Measurements from ENCODE around the gene HPCAL1. TPM values are rescaled to one million over a fixed set of nuclear protein-coding genes. Genes with fewer than 3 reads are reported as not detected.
"Not testable (repeated sequence)": the region's sequence is repeated elsewhere in the genome, so short reads cannot be mapped to it uniquely, and the experiment has no call there.

The HPCAL1 gene
- total RNA-seq, 2 experiments from 2014 or later, result 9.2 to 9.7 TPM

GRCh38 chr2:10296142-10296541, 6.6 kb upstream of the HPCAL1 start:
- Histone ChIP-seq H3K36me3 (ENCODE audit: insufficient read depth, low read length) (no peaks in the 10 kb centered on the region), H3K4me1 (ENCODE audit: insufficient read depth, low read length, poor library complexity, severe bottlenecking) (no peaks in the 10 kb centered on the region), H3K27ac (ENCODE audit: low read depth, low read length, poor library complexity, severe bottlenecking) (no peak overlapping the region), H2AFZ (ENCODE audit: low read length) (no peak overlapping the region), H3K4me2 (ENCODE audit: low read length) (no peak overlapping the region), H3K79me2 (ENCODE audit: insufficient read depth, low read depth, low read length) (no peaks in the 10 kb centered on the region), H3K4me3 (ENCODE audit: low read depth, low read length, poor library complexity, severe bottlenecking) (no peak overlapping the region), H3K9me3 (ENCODE audit: low read length) (peaks cover 12% of the 10 kb centered on the region; the same call in 1 of the 2 replicates), H3K9me2 (ENCODE audit: insufficient read depth, low read length) (no peaks in the 10 kb centered on the region), H4K20me1 (ENCODE audit: insufficient read depth, low read length) (no peaks in the 10 kb centered on the region)
- ChIA-PET CTCF (ENCODE audit: unreplicated experiment) (interaction anchor here (0.8 kb wide), 1 partner anchor 114 kb away, joined by 3 read pairs; no protein-coding TSS in a partner anchor), POLR2A (interaction anchor here (0.6 kb wide), 1 partner anchor 141 kb away, joined by 3 read pairs; no protein-coding TSS in a partner anchor)
- intact Hi-C loops (cut with micrococcal nuclease; ENCODE audit: unreplicated experiment), result no loop called here
- TF ChIP-seq CTCF (conservative IDR thresholded peaks at IDR 0.05; ENCODE audit: low read length), result no peak
- TF ChIP-seq EZH2phosphoT487 (IDR thresholded peaks at IDR 0.05; ENCODE audit: borderline replicate concordance, low read depth, low read length), result no peak
- BruUV-seq (replicated peaks), result no TSS peak
- DNase-seq (ENCODE audit: low spot score), result no peak

- H3K79me2 ChIP-seq (ENCODE audit: insufficient read depth, low read depth, low read length), result no peaks in the 10 kb centered on the region
- no TSS peak for BruUV-seq (replicated peaks)
- H3K4me3 ChIP-seq (ENCODE audit: low read depth, low read length, poor library complexity, severe bottlenecking), result no peak overlapping the region
- intact Hi-C loops (cut with micrococcal nuclease; ENCODE audit: unreplicated experiment), result no loop called here
- H3K27ac ChIP-seq (ENCODE audit: low read depth, low read length, poor library complexity, severe bottlenecking), result no peak overlapping the region
- peaks cover 11% of the 10 kb centered on the region for H3K4me1 ChIP-seq (ENCODE audit: insufficient read depth, low read length, poor library complexity, severe bottlenecking)
- H3K9me2 ChIP-seq (ENCODE audit: insufficient read depth, low read length), result no peaks in the 10 kb centered on the region
- no peak overlapping the region for H2AFZ ChIP-seq (ENCODE audit: low read length)
- CTCF ChIA-PET (ENCODE audit: unreplicated experiment), result no interaction called here
- H4K20me1 ChIP-seq (ENCODE audit: insufficient read depth, low read length), result no peaks in the 10 kb centered on the region
- no peak overlapping the region for H3K4me2 ChIP-seq (ENCODE audit: low read length)
- TF ChIP-seq EZH2phosphoT487 (IDR thresholded peaks at IDR 0.05; ENCODE audit: borderline replicate concordance, low read depth, low read length) (no peak), CTCF (conservative IDR thresholded peaks at IDR 0.05; ENCODE audit: low read length) (no peak)
- H3K36me3 ChIP-seq (ENCODE audit: insufficient read depth, low read length), result no peaks in the 10 kb centered on the region
- no peak for DNase-seq (ENCODE audit: low spot score)
- POLR2A ChIA-PET, result interaction anchor here (0.7 kb wide), 1 partner anchor 134 kb away, joined by 4 read pairs; no protein-coding TSS in a partner anchor
- H3K9me3 ChIP-seq (ENCODE audit: low read length), result peaks cover 12% of the 10 kb centered on the region; the same call in 1 of the 2 replicates
Observed at GRCh38 chr2:10297191-10297830, 5.4 kb upstream of the HPCAL1 start.

GRCh38 chr2:10297959-10298531, 4.7 kb upstream of the HPCAL1 start:
- Histone ChIP-seq H3K4me1 (ENCODE audit: insufficient read depth, low read length, poor library complexity, severe bottlenecking) (peaks cover 11% of the 10 kb centered on the region), H3K27ac (ENCODE audit: low read depth, low read length, poor library complexity, severe bottlenecking) (no peak overlapping the region), H3K4me3 (ENCODE audit: low read depth, low read length, poor library complexity, severe bottlenecking) (no peak overlapping the region), H3K9me2 (ENCODE audit: insufficient read depth, low read length) (no peaks in the 10 kb centered on the region), H3K79me2 (ENCODE audit: insufficient read depth, low read depth, low read length) (no peaks in the 10 kb centered on the region), H3K36me3 (ENCODE audit: insufficient read depth, low read length) (no peaks in the 10 kb centered on the region), H2AFZ (ENCODE audit: low read length) (no peak overlapping the region), H3K9me3 (ENCODE audit: low read length) (peaks cover 12% of the 10 kb centered on the region; the same call in 1 of the 2 replicates), H4K20me1 (ENCODE audit: insufficient read depth, low read length) (no peaks in the 10 kb centered on the region), H3K4me2 (ENCODE audit: low read length) (no peak overlapping the region)
- ChIA-PET CTCF (ENCODE audit: unreplicated experiment) (no interaction called here), POLR2A (interaction anchor here (0.6 to 1.0 kb wide), 4 partner anchors 11 to 133 kb away, joined by 3 to 6 read pairs (median 4); no protein-coding TSS in a partner anchor)
- no peak for DNase-seq (ENCODE audit: low spot score)
- no TSS peak for BruUV-seq (replicated peaks)
- intact Hi-C loops (cut with micrococcal nuclease; ENCODE audit: unreplicated experiment), result no loop called here
- TF ChIP-seq EZH2phosphoT487 (IDR thresholded peaks at IDR 0.05; ENCODE audit: borderline replicate concordance, low read depth, low read length) (no peak), CTCF (conservative IDR thresholded peaks at IDR 0.05; ENCODE audit: low read length) (no peak)

GRCh38 chr2:10298777-10299176, 3.9 kb upstream of the HPCAL1 start:
- H3K4me1 ChIP-seq (ENCODE audit: insufficient read depth, low read length, poor library complexity, severe bottlenecking), result peaks cover 18% of the 10 kb centered on the region
- H3K79me2 ChIP-seq (ENCODE audit: insufficient read depth, low read depth, low read length); DNase-seq (ENCODE audit: low spot score); H2AFZ ChIP-seq (ENCODE audit: low read length); H3K9me2 ChIP-seq (ENCODE audit: insufficient read depth, low read length); H3K27ac ChIP-seq (ENCODE audit: low read depth, low read length, poor library complexity, severe bottlenecking); intact Hi-C loops (cut with micrococcal nuclease; ENCODE audit: unreplicated experiment); H4K20me1 ChIP-seq (ENCODE audit: insufficient read depth, low read length); H3K36me3 ChIP-seq (ENCODE audit: insufficient read depth, low read length); H3K4me3 ChIP-seq (ENCODE audit: low read depth, low read length, poor library complexity, severe bottlenecking); H3K4me2 ChIP-seq (ENCODE audit: low read length); BruUV-seq (replicated peaks); CTCF ChIA-PET (ENCODE audit: unreplicated experiment): not testable (repeated sequence)
- POLR2A ChIA-PET, result interaction anchor here (0.6 to 1.0 kb wide), 3 partner anchors 12 to 1798 kb away, joined by 3 to 6 read pairs (median 3); no protein-coding TSS in a partner anchor
- H3K9me3 ChIP-seq (ENCODE audit: low read length), result peaks cover 12% of the 10 kb centered on the region; the same call in 1 of the 2 replicates

All from OCI-LY7 (cell line).